ENCODE results near the gene ZNF26.

The ZNF26 gene

GRCh38 chr12:133061954-133062353, 75.8 kb downstream of the ZNF26 start:
- no peak for DNase-seq (ENCODE audit: low spot score)
- no peak for FAIRE-seq

GRCh38 chr12:133063556-133063955, 77.4 kb downstream of the ZNF26 start:
- DNase-seq (ENCODE audit: low spot score), result no peak
- no peak for FAIRE-seq

GRCh38 chr12:133073836-133074235, 87.7 kb downstream of the ZNF26 start:
- DNase-seq (ENCODE audit: low spot score), result no peak
- FAIRE-seq, result no peak
